T-cell (primary cell): ENCODE measurements around the gene VSTM4. TPM values are rescaled to one million over a fixed set of nuclear protein-coding genes. Genes with fewer than 3 reads are reported as not detected.

ENCODE experiments used
- ATAC-seq, 4 experiments: fragments of 200-7000 bp in 3 of 4; fragments of 150-1000 bp in 1 of 4; cut with Tn5 transposase; replicated peaks in 1 of 4; 1 replicate in 3 of 4; 2 replicates in 1 of 4; pipeline ENCODE4 v1.10.0; 2021; ENCODE audit warnings: moderate library complexity in 3 of 4, mild to moderate bottlenecking in 2 of 4, moderate number of reproducible peaks in 1 of 4
- CTCF ChIA-PET, 2 donors: fragments of 300-600 bp; sonication (Branson Sonifier 250); formaldehyde crosslinking; loops; one replicate each; lab custom pipeline; 2022; ENCODE audit warnings: antibody characterized with exemption in 2 of 2; lab: Charles Lee
- POLR2A ChIA-PET, 2 donors: fragments of 300-600 bp; sonication (Branson Sonifier 250); formaldehyde crosslinking; loops; one replicate each; lab custom pipeline; 2022; ENCODE audit warnings: antibody characterized with exemption in 2 of 2; lab: Charles Lee
- DNase-seq, 35 experiments: peaks; one replicate each; pipeline versions ENCODE4 v3.0.0 to v3.0.0-alpha.2; 2013 to 2023
- H3K27ac ChIP-seq: one replicate; pipeline ENCODE4 v1.5.1; 2013; ENCODE audit warnings: low read length
- H3K27me3 ChIP-seq, 2 experiments: replicated peaks in 1 of 2; 1 replicate in 1 of 2; 2 replicates in 1 of 2; pipeline versions ENCODE4 v1.6.1 to v1.7.0; 2013; ENCODE audit warnings: low read length in 1 of 2, mixed read lengths in 1 of 2; ENCODE audit not compliant: control insufficient read depth in 2 of 2, insufficient read depth in 2 of 2; ENCODE audit errors: extremely low read depth in 1 of 2
- H3K36me3 ChIP-seq, 2 donors: 1 replicate in 1 of 2; 2 replicates in 1 of 2; pipeline versions ENCODE4 v1.6.1 to v1.7.0; 2013; ENCODE audit warnings: low read length in 1 of 2; ENCODE audit not compliant: control insufficient read depth in 2 of 2, insufficient read depth in 1 of 2; ENCODE audit errors: extremely low read depth in 1 of 2
- H3K4me1 ChIP-seq, 2 experiments: 1 replicate in 1 of 2; 2 replicates in 1 of 2; pipeline versions ENCODE4 v1.6.1 to v1.7.0; 2013; ENCODE audit warnings: low read length in 2 of 2, mixed read lengths in 1 of 2; ENCODE audit not compliant: insufficient read depth in 2 of 2, control insufficient read depth in 1 of 2; ENCODE audit errors: extremely low read depth in 1 of 2
- H3K4me3 ChIP-seq, 2 donors: 1 replicate in 1 of 2; 2 replicates in 1 of 2; pipeline versions ENCODE4 v1.5.1 to v1.7.0; 2013; ENCODE audit warnings: mild to moderate bottlenecking in 2 of 2, low read length in 1 of 2, moderate library complexity in 1 of 2; ENCODE audit not compliant: control insufficient read depth in 1 of 2; ENCODE audit errors: extremely low read depth in 1 of 2
- H3K9me3 ChIP-seq: 2 replicates; pipeline ENCODE4 v1.7.0; 2013
- H3K27ac Mint-ChIP-seq, 2 donors: one replicate each; pipeline ENCODE4 v1.8.0; 2020 to 2021; ENCODE audit warnings: mild to moderate bottlenecking in 2 of 2, mixed read lengths in 2 of 2
- H3K27me3 Mint-ChIP-seq, 2 donors: one replicate each; pipeline ENCODE4 v1.8.0; 2021 to 2022; ENCODE audit warnings: mixed read lengths in 2 of 2
- H3K36me3 Mint-ChIP-seq: one replicate; pipeline ENCODE4 v1.8.0; 2021; ENCODE audit warnings: mixed read lengths
- H3K4me1 Mint-ChIP-seq, 3 donors: one replicate each; pipeline ENCODE4 v1.8.0; 2020 to 2022; ENCODE audit warnings: mixed read lengths in 3 of 3, mild to moderate bottlenecking in 1 of 3
- H3K4me3 Mint-ChIP-seq, 3 donors: one replicate each; pipeline ENCODE4 v1.8.0; 2020 to 2022; ENCODE audit warnings: mild to moderate bottlenecking in 3 of 3, mixed read lengths in 3 of 3, moderate library complexity in 3 of 3
- H3K9me3 Mint-ChIP-seq, 3 donors: one replicate each; pipeline ENCODE4 v1.8.0; 2020 to 2022; ENCODE audit warnings: mixed read lengths in 3 of 3
- WGBS: methylation state at CpG from one replicate; pipeline ENCODE4 v1.1.5; 2013; ENCODE audit warnings: missing lambda C conversion rate; ENCODE audit not compliant: insufficient coverage; 5-methylcytosine and 5-hydroxymethylcytosine counted together
- total RNA-seq, 35 experiments: library from RNA in 6 of 35; stranded (reverse) in 6 of 35; fragments of 120-200 nt in 1 of 35; gene quantifications; one replicate each; pipeline versions ENCODE4 v1.2.1 to v1.2.4 and lab custom pipeline; 2013 to 2026

The VSTM4 gene
- total RNA-seq, 5 donors from 2014 or later (not counting 1 experiment from before 2014, with no cell fraction given): 0.09 to 0.19 (median 0.10) TPM; not detected in 2

- no peak overlapping the region for H3K4me3 Mint-ChIP-seq
- no peak overlapping the region for H3K4me3 ChIP-seq
- no peaks in the 10 kb centered on the region for H3K9me3 ChIP-seq
- H3K9me3 Mint-ChIP-seq: no peaks in the 10 kb centered on the region
- peaks cover 0 to 9% of the 10 kb centered on the region in 2 experiments for H3K4me1 ChIP-seq
- peaks cover 0 to 4% of the 10 kb centered on the region in 2 donors for H3K36me3 ChIP-seq
- CTCF ChIA-PET: no interaction called here
- 70% methylated on average over 3 of the region's 8 CpGs for WGBS
- peaks cover 4% of the 10 kb centered on the region for H3K36me3 Mint-ChIP-seq
- ATAC-seq (no peak), DNase-seq (no peak)
- H3K27ac ChIP-seq: no peak overlapping the region
- H3K27me3 Mint-ChIP-seq: peaks cover 0 to 5% of the 10 kb centered on the region in 2 donors
- no peak overlapping the region for H3K27ac Mint-ChIP-seq
- peaks cover 0 to 5% of the 10 kb centered on the region in 2 experiments for H3K27me3 ChIP-seq
- peaks cover 12 to 27% (median 15%) of the 10 kb centered on the region in 3 donors for H3K4me1 Mint-ChIP-seq
- POLR2A ChIA-PET: no interaction called here
These were observed 46.2 kb upstream of the VSTM4 start for GRCh38 chr10:49161411-49161997.

- POLR2A ChIA-PET: no interaction called here
- Mint-ChIP-seq H3K27me3 (peaks cover 0 to 10% of the 10 kb centered on the region in 2 donors), H3K4me1 (peaks cover 12 to 28% (median 15%) of the 10 kb centered on the region in 3 donors), H3K36me3 (peaks cover 4% of the 10 kb centered on the region), H3K27ac (no peak overlapping the region), H3K4me3 (no peak overlapping the region), H3K9me3 (no peaks in the 10 kb centered on the region)
- peaks cover 0 to 5% of the 10 kb centered on the region in 2 experiments for H3K27me3 ChIP-seq
- no peak for DNase-seq
- no peaks in the 10 kb centered on the region for H3K36me3 ChIP-seq
- H3K4me3 ChIP-seq: no peak overlapping the region
- H3K27ac ChIP-seq: no peak overlapping the region
- H3K4me1 ChIP-seq: peaks cover 0 to 9% of the 10 kb centered on the region in 2 experiments
- ATAC-seq: no peak
- H3K9me3 ChIP-seq: no peaks in the 10 kb centered on the region
- CTCF ChIA-PET: no interaction called here
- WGBS: 80% methylated on average over 1 of the region's 5 CpGs
These were observed 45.5 kb upstream of the VSTM4 start for GRCh38 chr10:49160814-49161213.

- ChIA-PET POLR2A (no interaction called here), CTCF (no interaction called here)
- DNase-seq (no peak), ATAC-seq (no peak)
- Mint-ChIP-seq H3K9me3 (no peaks in the 10 kb centered on the region), H3K4me3 (no peak overlapping the region), H3K27ac (no peak overlapping the region), H3K36me3 (peaks cover 4% of the 10 kb centered on the region), H3K27me3 (peaks cover 0 to 15% of the 10 kb centered on the region in 2 donors), H3K4me1 (peaks cover 12 to 28% (median 15%) of the 10 kb centered on the region in 3 donors)
- no CpG with 5 or more reads among the region's 5 CpGs for WGBS
- Histone ChIP-seq H3K36me3 (no peaks in the 10 kb centered on the region), H3K9me3 (no peaks in the 10 kb centered on the region), H3K27me3 (peaks cover 0 to 5% of the 10 kb centered on the region in 2 experiments), H3K4me1 (peaks cover 0 to 9% of the 10 kb centered on the region in 2 experiments), H3K27ac (no peak overlapping the region), H3K4me3 (no peak overlapping the region)
These were observed 44.8 kb upstream of the VSTM4 start for GRCh38 chr10:49160110-49160509.

DNA sequence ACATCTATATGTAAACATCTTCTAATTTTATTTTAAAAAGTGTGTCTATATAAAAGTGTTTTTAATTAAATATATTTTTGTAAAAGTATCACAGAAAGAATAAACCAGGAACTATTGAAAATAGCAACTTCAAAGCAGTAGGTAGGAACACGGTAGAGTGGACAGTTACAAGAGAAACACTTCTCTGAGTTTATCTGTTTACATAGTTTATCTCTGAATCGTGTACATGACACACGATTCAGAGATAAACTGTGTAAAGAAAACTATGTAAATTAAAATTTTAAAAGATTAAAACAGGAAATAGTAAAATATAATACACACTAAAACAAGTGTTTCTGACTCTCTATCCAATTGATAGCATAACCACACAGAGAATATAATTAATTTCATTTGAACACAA lies 43.6 kb upstream of the VSTM4 start:
- Histone ChIP-seq H3K4me3 (no peak overlapping the region), H3K4me1 (peaks cover 0 to 6% of the 10 kb centered on the region in 2 experiments), H3K9me3 (no peaks in the 10 kb centered on the region), H3K27ac (no peak overlapping the region), H3K27me3 (peaks cover 0 to 6% of the 10 kb centered on the region in 2 experiments), H3K36me3 (no peaks in the 10 kb centered on the region)
- WGBS: no CpG with 5 or more reads among the region's 3 CpGs
- ATAC-seq (no peak), DNase-seq (no peak)
- H3K4me1 Mint-ChIP-seq: peaks cover 3 to 18% (median 9%) of the 10 kb centered on the region in 3 donors
- ChIA-PET POLR2A (no interaction called here), CTCF (no interaction called here)
- no peaks in the 10 kb centered on the region for H3K36me3 Mint-ChIP-seq
- H3K27me3 Mint-ChIP-seq: peaks cover 0 to 18% of the 10 kb centered on the region in 2 donors
- H3K27ac Mint-ChIP-seq: no peak overlapping the region
- no peak overlapping the region for H3K4me3 Mint-ChIP-seq
- no peaks in the 10 kb centered on the region for H3K9me3 Mint-ChIP-seq

DNA sequence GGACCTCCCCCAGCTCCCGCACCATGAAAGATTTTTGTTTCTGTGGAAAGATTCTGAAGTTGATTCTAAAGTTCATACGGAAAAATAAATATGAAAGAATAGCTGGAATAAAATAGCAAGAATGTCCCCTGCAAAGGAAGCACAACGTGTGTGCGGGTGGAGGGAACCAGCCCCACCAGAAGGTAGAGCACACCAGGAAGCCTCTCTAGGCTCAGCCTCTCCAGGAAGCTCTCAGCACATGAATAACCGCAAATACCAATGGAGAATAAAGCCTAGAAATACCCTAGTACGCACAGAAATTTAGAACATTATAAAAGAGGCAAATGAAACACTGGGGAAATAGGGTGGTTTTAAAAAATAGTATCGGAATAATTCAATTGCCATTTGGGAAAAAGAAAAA lies 43.1 kb upstream of the VSTM4 start:
- Mint-ChIP-seq H3K36me3 (no peaks in the 10 kb centered on the region), H3K4me3 (no peak overlapping the region), H3K27ac (no peak overlapping the region), H3K27me3 (peaks cover 0 to 20% of the 10 kb centered on the region in 2 donors), H3K9me3 (no peaks in the 10 kb centered on the region), H3K4me1 (peaks cover 1 to 18% (median 9%) of the 10 kb centered on the region in 3 donors)
- ChIA-PET POLR2A (no interaction called here), CTCF (no interaction called here)
- WGBS: 83% methylated on average over 3 of the region's 7 CpGs
- no peaks in the 10 kb centered on the region for H3K36me3 ChIP-seq
- DNase-seq (no peak), ATAC-seq (no peak)
- H3K27me3 ChIP-seq: peaks cover 0 to 8% of the 10 kb centered on the region in 2 experiments
- no peak overlapping the region for H3K4me3 ChIP-seq
- H3K9me3 ChIP-seq: no peaks in the 10 kb centered on the region
- H3K27ac ChIP-seq: no peak overlapping the region
- peaks cover 0 to 6% of the 10 kb centered on the region in 2 experiments for H3K4me1 ChIP-seq

DNA sequence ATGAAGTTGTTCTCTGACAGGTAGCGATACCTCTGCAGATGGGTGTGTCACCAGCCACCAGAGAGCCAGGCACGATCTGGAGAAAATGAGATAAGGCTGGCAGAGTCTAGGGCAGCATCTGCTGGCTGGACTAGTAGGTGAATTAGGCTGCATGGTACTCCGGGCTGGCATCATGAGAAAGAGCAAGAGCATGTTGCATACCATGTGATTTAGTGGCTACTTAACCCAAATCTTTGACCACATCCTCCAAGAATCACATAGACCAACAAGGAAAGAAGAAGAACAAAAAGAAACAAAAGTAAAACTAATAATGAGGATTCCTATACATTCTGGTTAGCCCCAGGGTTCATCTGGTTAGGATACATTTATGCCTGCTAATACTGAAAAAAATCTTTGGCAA lies 41.9 kb upstream of the VSTM4 start:
- Histone ChIP-seq H3K4me1 (peaks cover 0 to 6% of the 10 kb centered on the region in 2 experiments), H3K4me3 (no peak overlapping the region), H3K9me3 (no peaks in the 10 kb centered on the region), H3K27me3 (peaks cover 0 to 3% of the 10 kb centered on the region in 2 experiments), H3K27ac (no peak overlapping the region), H3K36me3 (no peaks in the 10 kb centered on the region)
- no peaks in the 10 kb centered on the region for H3K36me3 Mint-ChIP-seq
- peaks cover 1 to 18% (median 9%) of the 10 kb centered on the region in 3 donors for H3K4me1 Mint-ChIP-seq
- no peak for DNase-seq
- ATAC-seq: no peak
- peaks cover 0 to 25% of the 10 kb centered on the region in 2 donors for H3K27me3 Mint-ChIP-seq
- H3K9me3 Mint-ChIP-seq: no peaks in the 10 kb centered on the region
- 100% methylated on average over 1 of the region's 3 CpGs for WGBS
- ChIA-PET POLR2A (no interaction called here), CTCF (no interaction called here)
- no peak overlapping the region for H3K27ac Mint-ChIP-seq
- no peak overlapping the region for H3K4me3 Mint-ChIP-seq
